HG03103 (cell line): ENCODE results near the gene IGFL1.
"Not testable (repeated sequence)": the region's sequence is repeated elsewhere in the genome, so short reads cannot be mapped to it uniquely, and the experiment has no call there.

Experiments used
- ATAC-seq: cut with Tn5 transposase; IDR thresholded peaks from one replicate; pipeline ENCODE4 v1.9.1; 2021; ENCODE audit warnings: low read depth; ENCODE audit not compliant: unreplicated experiment

The IGFL1 gene

DNA sequence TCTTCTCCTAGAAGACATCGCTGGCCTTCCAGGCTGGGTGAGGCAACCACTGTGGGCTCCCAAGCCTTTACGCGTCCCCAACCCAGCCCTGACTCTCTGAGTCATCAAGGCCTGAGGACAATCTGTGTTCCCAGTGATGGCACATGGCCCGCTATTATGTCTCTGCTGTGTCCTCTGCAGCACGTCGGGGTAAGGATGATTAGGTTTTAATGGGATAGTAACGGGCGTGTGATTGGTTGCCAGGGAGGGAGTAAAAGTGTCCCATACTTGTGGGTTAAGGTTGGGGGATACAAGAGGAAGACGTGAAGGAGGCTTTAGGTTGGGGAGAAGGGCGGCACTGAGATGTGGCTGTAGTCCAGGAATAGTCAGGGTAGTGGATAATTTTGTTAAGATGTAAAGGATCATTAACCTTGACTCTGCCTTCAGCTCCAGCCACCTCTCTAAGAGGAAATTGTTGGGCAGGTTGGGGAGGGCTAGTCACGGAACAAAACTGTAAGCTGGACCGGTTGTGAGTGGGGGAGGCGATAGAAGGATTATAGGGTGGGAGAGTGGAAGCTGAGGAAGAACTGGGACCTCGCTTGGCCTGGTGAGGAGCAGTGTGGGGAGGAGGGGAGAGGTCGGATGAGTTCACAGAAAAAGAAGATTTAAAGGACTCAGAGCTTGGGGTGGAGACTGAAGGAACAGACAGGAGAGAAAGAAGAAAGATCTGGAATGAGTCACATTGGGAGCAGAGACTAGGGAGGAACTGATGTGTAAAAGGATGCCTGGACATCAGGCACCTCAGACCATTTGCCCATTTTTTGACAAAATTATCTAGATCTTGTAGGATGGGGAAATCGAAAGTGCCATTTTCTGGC lies 27.9 kb upstream of the IGFL1 start:
- no peak for ATAC-seq

DNA sequence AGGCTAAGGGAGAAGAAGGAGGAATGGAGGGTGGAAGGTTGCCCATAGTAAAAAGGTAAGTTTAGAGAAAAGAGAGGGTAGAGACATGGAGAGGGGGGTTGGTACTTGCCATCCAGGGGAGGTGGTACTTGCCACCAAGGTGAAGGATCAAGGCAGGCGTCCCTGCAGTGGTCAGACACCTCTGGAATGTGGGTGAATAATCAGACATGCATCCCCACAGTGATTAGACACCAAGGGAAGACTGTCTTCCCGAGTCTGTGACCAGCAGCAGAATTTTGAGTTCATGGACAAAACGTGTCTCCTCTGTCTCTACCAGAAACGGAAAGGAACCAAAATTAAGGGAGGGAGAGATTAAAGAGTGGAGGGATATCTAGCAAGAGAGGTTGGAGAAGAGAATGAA lies 27.1 kb upstream of the IGFL1 start:
- ATAC-seq = no peak

GRCh38 chr19:46202872-46203860 lies 26.4 kb upstream of the IGFL1 start:
- ATAC-seq = no peak

- ATAC-seq = no peak
These were observed 25.5 kb upstream of the IGFL1 start for GRCh38 chr19:46204008-46204407.

DNA sequence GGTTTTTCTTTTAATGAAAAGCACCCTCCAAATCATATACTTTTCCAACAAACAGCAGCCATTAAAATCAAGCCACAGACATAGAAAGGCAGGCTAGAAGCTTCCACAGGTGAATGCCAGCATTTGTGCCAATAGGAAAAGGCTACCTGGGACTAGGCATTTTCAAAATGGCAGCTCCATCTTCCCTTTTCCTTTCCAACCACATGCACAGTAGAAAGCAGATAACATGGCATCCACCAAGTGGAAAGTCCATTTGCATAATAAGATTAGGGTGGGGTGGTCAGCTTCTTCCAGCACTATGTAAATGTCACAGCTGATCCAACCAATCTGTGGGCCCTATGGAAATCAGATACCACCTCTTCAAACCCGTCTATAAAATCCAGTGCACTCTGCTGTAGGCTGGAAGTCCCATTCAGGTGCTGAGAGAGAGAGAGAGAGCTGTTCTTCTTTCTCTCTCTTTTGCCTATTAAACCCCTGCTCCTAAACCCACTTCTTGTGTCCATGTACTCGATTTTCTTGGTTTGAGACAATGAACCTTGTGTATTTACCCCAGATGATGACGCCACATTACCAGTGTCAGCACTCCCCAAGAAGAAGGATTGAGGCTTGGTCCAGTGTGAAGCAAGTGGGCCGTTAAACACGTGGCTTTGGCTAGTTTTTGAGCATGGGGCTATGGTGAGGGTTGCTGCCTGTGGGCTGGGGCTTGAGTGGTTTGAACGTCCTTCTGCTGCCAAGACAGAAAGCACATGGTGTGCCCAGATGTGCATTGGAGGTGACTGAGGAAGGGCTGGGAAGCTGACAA lies 24.2 kb upstream of the IGFL1 start:
- ATAC-seq = no peak

GRCh38 chr19:46206176-46206575 lies 23.4 kb upstream of the IGFL1 start:
- no peak for ATAC-seq

GRCh38 chr19:46206682-46207081 lies 22.9 kb upstream of the IGFL1 start:
- no peak for ATAC-seq

DNA sequence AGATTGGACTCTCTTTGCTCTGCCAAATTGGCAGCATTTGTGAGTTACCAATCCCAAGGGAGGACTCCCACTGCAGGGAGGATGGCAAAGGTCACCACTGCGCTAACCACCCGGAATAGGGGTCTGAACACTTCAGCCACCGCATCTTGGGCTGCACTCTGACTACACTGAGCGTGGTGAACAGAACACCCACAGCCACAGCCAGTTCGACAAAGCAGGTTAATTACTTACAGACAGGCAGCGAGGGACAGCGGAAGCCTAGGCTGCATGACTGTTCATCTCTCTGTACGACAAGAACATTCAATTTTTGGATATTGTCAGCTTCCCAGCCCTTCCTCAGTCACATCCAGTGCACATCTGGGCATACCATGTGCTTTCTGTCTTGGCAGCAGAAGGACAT lies 21.7 kb upstream of the IGFL1 start:
- not testable (repeated sequence) for ATAC-seq

- no peak for ATAC-seq
These were observed 20.5 kb upstream of the IGFL1 start for GRCh38 chr19:46209051-46209450.

- ATAC-seq = no peak
These were observed 20.1 kb upstream of the IGFL1 start for GRCh38 chr19:46209472-46209871.

GRCh38 chr19:46210669-46211068 lies 18.9 kb upstream of the IGFL1 start:
- ATAC-seq = no peak

DNA sequence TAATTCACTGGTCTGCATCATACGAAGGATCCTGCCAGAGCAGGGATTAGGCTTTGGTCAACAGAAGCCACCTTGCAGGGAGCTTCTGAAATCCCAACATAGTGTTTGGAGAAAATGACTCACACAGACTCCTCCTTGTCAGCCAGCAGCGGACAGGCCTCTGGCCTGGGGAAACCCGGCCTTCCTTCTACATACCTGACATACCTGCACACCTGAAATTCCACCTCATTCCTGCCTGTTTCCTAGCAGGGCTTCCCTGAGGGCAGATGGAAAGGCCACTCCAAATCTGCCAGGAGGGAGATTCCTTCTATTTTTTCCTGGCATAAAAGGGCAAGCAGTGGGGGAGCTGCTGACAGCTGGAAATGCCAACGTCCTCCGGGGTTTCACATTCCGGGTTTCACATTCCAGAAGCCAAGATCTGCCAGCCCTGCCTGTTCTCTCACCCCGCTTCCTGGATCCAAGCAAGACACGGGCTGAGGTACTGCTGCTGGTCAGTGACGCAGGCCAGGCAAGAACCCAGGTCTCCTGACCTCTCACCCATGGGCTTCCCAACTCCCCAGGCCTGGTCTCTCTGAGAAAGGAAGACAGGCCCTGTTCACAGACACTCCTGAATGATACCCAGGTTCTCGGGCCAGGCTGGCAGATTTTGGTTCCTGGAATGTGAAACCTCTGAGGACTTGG lies 18.2 kb upstream of the IGFL1 start:
- no peak for ATAC-seq

DNA sequence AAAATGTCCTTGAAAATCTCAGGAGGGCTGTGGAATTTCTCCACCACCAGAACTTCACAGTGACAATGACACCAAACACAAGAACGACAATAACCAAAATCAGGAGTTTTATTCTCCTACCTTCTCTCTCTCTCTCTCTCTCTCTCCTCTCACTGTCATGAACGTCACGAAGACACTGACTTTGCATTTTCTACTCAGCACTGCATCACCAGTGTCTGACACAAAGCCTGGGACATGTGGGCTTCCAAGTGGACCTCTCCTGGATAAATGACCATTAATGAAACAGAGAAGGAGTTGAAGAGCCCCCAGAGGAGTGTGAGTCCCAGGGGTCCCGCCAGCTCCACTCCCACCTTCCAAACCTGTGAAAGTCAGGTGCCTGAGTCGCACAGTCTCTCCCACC lies 16.9 kb upstream of the IGFL1 start:
- not testable (repeated sequence) for ATAC-seq

GRCh38 chr19:46213156-46213555 lies 16.4 kb upstream of the IGFL1 start:
- ATAC-seq = no peak

- ATAC-seq = no peak
These were observed 15.7 kb upstream of the IGFL1 start for GRCh38 chr19:46213806-46214205.

- ATAC-seq = no peak
These were observed 12.9 kb upstream of the IGFL1 start for GRCh38 chr19:46216612-46217011.

DNA sequence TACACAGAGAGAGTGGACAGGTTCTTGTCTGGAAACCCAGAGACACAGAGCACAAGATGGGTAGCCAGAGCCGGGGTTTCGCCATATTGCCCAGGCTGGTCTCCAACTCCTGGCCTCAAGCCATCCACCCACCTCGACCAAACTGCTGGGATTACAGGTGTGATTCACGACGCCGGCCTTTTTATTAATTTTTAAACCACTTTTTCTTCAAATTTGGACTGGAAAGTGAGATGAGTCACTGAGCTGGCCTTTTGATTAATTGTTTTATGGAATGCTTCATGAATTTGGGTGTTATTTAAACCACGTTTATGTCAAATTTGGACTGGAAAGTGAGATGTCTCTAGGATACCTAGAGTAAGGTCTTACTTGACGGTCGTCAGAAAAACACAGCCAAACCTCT lies 12.1 kb upstream of the IGFL1 start:
- ATAC-seq = no peak

DNA sequence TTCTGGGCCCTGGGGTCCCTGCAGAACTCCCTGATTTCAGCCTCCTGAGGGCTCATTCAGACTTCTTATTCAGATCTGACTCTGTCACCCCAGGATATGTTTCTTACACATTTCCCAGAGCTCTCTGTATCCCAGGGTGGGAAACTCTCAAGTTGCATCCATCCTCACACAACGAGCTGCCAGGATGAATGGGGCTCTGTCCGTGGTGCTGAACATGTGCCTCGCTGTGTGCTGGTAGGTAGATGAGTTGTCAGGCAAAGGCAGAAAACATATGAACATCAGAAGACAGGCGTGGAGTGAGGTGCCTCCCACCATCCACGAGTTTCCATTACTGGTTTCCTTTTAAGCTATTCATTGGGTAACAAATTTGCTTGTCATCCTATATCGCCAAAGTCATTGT lies 11.4 kb upstream of the IGFL1 start:
- no peak for ATAC-seq

- ATAC-seq = no peak
These were observed 9.4 kb upstream of the IGFL1 start for GRCh38 chr19:46220038-46220615.

GRCh38 chr19:46221152-46221551 lies 8.4 kb upstream of the IGFL1 start:
- no peak for ATAC-seq
